ENCODE data around the gene CACNA1C.

Gene CACNA1C

GRCh38 chr12:2393016-2393415, 340.2 kb downstream of the CACNA1C start:
- TF ChIP-seq ZFX (IDR thresholded peaks at IDR 0.05) (no peak), CTCF (conservative IDR thresholded peaks at IDR 0.05) (no peak)
- H3K27ac ChIP-seq: no peak overlapping the region

GRCh38 chr12:2393996-2394395, 341.2 kb downstream of the CACNA1C start:
- no peak for TF ChIP-seq CTCF (conservative IDR thresholded peaks at IDR 0.05)
- no peak for TF ChIP-seq ZFX (IDR thresholded peaks at IDR 0.05)
- H3K27ac ChIP-seq: no peak overlapping the region

GRCh38 chr12:2395354-2395977, 342.7 kb downstream of the CACNA1C start:
- no peak overlapping the region for H3K27ac ChIP-seq
- peak; percentile 98 for TF ChIP-seq CTCF (conservative IDR thresholded peaks at IDR 0.05)
- no peak for TF ChIP-seq ZFX (IDR thresholded peaks at IDR 0.05)

GRCh38 chr12:2396448-2396871, 343.7 kb downstream of the CACNA1C start:
- no peak overlapping the region for H3K27ac ChIP-seq
- TF ChIP-seq CTCF (conservative IDR thresholded peaks at IDR 0.05) (no peak), ZFX (IDR thresholded peaks at IDR 0.05) (no peak)

- H3K27ac ChIP-seq: no peak overlapping the region
- TF ChIP-seq ZFX (IDR thresholded peaks at IDR 0.05) (0 out of 2 replicates have a peak, but pooled peaks have one; percentile 1), CTCF (conservative IDR thresholded peaks at IDR 0.05) (no peak)
Observed at GRCh38 chr12:2397356-2398045, 344.7 kb downstream of the CACNA1C start.

GRCh38 chr12:2401040-2401439, 348.3 kb downstream of the CACNA1C start:
- H3K27ac ChIP-seq: no peak overlapping the region
- TF ChIP-seq CTCF (conservative IDR thresholded peaks at IDR 0.05) (no peak), ZFX (IDR thresholded peaks at IDR 0.05) (no peak)

GRCh38 chr12:2402073-2402579, 349.3 kb downstream of the CACNA1C start:
- no peak for TF ChIP-seq ZFX (IDR thresholded peaks at IDR 0.05)
- no peak for TF ChIP-seq CTCF (conservative IDR thresholded peaks at IDR 0.05)
- no peak overlapping the region for H3K27ac ChIP-seq

All from C4-2B (cell line).